Esophagus (tissue), 2 donors: ENCODE measurements around the gene NPAS3. TPM values are rescaled to one million over a fixed set of nuclear protein-coding genes. Genes with fewer than 3 reads are reported as not detected.

Experiments used
- H3K27ac ChIP-seq, 2 donors: one replicate each; pipeline ENCODE4 v1.5.1; 2013; ENCODE audit warnings: low read depth in 2 of 2, mild to moderate bottlenecking in 2 of 2, inconsistent platforms in 1 of 2, low read length in 1 of 2, moderate library complexity in 1 of 2
- H3K27me3 ChIP-seq, 2 donors: one replicate each; pipeline ENCODE4 v1.6.1; 2013; ENCODE audit warnings: low read length in 2 of 2, control low read depth in 1 of 2, mild to moderate bottlenecking in 1 of 2; ENCODE audit not compliant: insufficient read depth in 2 of 2, control insufficient read depth in 1 of 2
- H3K36me3 ChIP-seq, 2 donors: one replicate each; pipeline ENCODE4 v1.6.1; 2013; ENCODE audit warnings: low read length in 1 of 2; ENCODE audit not compliant: control insufficient read depth in 2 of 2, insufficient read depth in 2 of 2
- H3K4me1 ChIP-seq, 2 donors: one replicate each; pipeline ENCODE4 v1.6.1; 2013; ENCODE audit warnings: low read length in 1 of 2; ENCODE audit not compliant: control insufficient read depth in 2 of 2, insufficient read depth in 2 of 2
- H3K4me3 ChIP-seq, 2 donors: one replicate each; pipeline ENCODE4 v1.5.1; 2013; ENCODE audit warnings: low read length in 2 of 2, mild to moderate bottlenecking in 2 of 2, low read depth in 1 of 2, moderate library complexity in 1 of 2
- H3K9me3 ChIP-seq, 2 donors: one replicate each; pipeline ENCODE4 v1.6.1; 2013; ENCODE audit warnings: mild to moderate bottlenecking in 2 of 2, low read depth in 1 of 2, low read length in 1 of 2, moderate library complexity in 1 of 2; ENCODE audit not compliant: control insufficient read depth in 2 of 2, insufficient read depth in 1 of 2
- WGBS, 2 donors: extraction: QIAGEN DNeasy Blood & Tissue Kit; methylation state at CpG; one replicate each; pipeline ENCODE4 v1.1.7; 2013; 5-methylcytosine and 5-hydroxymethylcytosine counted together
- polyA plus RNA-seq, 2 donors: library from polyadenylated mRNA; stranded (reverse); fragments of 200-250 nt; gene quantifications; one replicate each; pipeline ENCODE4 v1.2.3, GENCODE V29; 2013
- donor health status: healthy with polysubstance abuse.
- donor health status: Bipolar disorder and iron deficiency.

Gene NPAS3
- polyA plus RNA-seq, 2 donors = 0.08 to 0.13 TPM

DNA sequence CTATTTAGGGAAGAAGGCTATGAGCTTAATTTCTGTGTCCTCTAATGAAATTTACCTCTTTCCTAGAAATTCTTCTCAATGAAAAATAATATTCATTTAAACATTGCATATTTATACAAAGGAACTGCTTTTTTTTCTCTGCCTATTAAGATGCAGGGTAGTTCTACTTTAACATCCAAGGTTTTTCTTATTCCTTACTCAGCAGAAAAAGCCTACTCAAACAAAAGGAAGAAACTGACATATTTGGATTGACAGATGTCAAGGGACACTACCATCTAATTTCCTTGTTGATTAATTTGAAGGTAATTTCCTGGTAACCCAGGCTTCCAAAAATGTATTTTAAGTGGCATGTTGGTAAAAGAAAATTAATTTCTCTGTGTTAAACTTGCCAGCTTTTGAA lies 819.9 kb downstream of the NPAS3 start:
- Histone ChIP-seq H3K4me1 (no peaks in the 10 kb centered on the region), H3K27ac (no peak overlapping the region), H3K36me3 (no peaks in the 10 kb centered on the region), H3K4me3 (no peak overlapping the region), H3K27me3 (no peaks in the 10 kb centered on the region), H3K9me3 (no peaks in the 10 kb centered on the region)

DNA sequence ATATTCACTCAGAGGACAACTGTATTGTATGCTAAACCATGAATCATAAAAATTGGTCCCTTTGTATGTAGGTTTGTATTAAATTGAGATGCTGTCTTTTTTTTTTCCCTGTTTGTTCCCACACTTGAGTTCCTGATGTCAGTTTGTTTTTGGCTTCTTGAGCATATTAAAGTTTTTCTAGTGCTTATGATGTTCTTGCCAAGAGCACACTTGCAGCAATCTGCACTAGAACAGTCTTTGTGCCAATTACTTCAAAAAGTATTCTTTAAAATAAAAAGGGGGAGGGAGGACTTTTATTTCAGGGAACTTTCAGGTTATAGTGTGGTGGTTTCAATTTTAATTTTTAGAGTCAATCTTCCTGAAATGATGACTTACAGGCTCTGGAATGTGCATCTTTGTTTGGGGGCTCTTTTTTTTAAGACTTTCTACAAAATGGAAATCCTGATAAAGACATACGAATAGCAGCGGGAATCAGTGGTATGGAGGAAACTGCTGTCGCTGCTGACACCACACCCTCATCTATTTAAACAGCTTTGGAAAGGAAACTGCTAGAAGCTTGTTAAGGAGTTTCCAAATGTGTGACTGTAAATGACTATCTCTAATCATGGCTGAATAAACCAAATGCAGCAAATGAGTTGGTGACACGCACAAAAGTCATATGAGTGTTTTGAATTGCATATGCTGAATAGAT lies 823.6 kb downstream of the NPAS3 start:
- 33 to 35% methylated on average over 4 of the region's 4 CpGs for WGBS, 2 donors
- Histone ChIP-seq H3K9me3 (no peaks in the 10 kb centered on the region), H3K27me3 (no peaks in the 10 kb centered on the region), H3K4me1 (no peaks in the 10 kb centered on the region), H3K36me3 (no peaks in the 10 kb centered on the region), H3K4me3 (no peak overlapping the region), H3K27ac (no peak overlapping the region)

DNA sequence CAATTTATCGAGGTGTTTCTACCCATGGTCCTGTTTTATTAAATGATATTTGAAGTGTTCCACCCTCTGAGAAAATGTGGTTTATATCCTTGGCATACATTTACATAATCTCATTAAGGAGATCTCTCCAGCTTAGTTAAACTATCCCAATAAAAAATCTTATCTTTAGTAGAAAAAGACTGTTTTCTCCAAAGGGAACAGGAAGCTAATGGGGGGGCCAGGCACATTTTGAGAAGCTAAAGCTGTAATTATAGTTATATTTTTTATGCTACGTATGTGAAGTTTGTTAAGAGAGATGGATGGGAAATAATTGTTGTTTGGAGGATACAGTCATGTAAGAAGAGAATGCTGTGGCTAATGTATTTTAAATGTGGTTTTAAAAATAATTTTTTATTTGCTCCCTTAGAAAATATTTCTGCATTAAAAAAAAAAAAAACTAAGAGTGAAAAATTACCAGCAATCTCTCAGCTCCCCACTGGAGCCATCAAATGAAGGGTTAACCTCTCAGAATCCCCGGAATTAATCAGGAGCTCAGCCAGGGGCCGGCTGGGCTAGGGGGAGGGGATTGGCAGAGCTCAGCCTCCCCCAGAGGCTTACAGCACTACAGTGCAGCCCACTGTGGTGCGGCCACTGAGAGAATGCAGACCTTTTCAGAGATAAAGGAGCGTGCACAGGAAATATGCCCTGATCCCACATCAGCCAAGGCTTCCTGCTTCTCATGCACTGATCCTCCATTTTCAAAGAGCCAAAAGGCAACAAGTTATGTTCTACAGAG lies 826.4 kb downstream of the NPAS3 start:
- Histone ChIP-seq H3K27me3 (no peaks in the 10 kb centered on the region), H3K4me1 (no peaks in the 10 kb centered on the region), H3K27ac (no peak overlapping the region), H3K4me3 (no peak overlapping the region), H3K36me3 (no peaks in the 10 kb centered on the region), H3K9me3 (no peaks in the 10 kb centered on the region)
- WGBS, 2 donors = 39 to 45% methylated on average over 6 of the region's 6 CpGs

DNA sequence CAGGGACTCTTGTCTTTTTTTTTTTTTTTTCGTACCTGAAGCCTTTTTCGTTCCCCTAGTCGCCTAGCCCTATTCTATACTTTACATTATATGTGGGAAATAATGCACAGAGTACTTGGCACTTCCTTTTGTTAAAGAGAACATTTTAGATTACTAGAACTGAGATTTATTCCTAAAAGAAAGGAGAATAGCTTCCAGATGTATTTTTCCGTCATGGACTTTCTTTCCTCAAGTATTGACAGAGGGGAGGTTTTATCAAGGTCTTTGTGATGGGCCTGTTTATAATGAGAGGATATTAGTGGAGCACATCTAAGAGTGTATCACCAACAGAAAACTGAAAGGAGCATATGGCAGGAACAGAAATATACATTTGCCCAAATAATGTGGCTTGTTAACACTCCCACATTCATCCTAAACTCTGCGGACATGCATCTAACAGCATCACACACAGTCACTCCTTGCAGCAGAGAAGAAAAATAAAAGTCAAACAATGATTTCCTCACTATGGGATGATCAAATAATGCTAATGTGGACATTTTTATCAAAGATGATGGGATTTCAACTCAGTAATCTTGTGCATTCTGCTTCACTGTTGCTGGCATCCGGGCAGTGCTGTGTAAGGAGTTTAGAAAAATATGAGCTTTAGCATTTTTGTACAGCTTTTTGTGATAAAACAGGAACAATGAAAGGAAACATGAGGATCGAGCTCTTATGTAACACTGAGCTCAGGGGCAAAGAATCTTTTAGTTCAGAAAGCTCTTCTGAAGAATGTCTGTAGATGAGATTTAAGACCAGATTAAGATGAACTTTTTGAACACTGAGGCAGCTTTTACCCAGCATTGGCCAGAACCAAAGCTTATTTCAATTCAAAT lies 829.1 kb downstream of the NPAS3 start:
- Histone ChIP-seq H3K4me1 (no peaks in the 10 kb centered on the region), H3K4me3 (no peak overlapping the region), H3K9me3 (no peaks in the 10 kb centered on the region), H3K36me3 (no peaks in the 10 kb centered on the region), H3K27ac (no peak overlapping the region), H3K27me3 (no peaks in the 10 kb centered on the region)
- WGBS, 2 donors = 83 to 84% methylated on average over 7 of the region's 7 CpGs

DNA sequence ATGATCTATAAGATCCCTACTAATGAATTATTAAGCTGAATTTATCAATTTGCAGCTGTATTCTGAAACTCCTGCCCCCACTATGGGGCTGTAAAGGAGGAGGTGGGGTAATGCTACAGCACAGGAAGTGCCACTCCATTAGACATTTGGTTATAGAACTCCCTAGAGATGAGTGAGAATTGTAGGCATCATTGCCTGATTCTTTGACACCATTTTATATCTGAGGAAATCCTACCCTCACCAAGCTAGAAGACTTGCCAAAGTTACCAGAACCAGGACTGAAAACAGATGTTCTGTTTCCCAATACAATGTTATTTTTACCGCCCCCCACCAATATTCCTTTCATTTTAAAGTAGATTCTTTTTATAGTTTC lies 829.8 kb downstream of the NPAS3 start:
- Histone ChIP-seq H3K36me3 (no peaks in the 10 kb centered on the region), H3K4me3 (no peak overlapping the region), H3K27ac (no peak overlapping the region), H3K9me3 (no peaks in the 10 kb centered on the region), H3K27me3 (no peaks in the 10 kb centered on the region), H3K4me1 (no peaks in the 10 kb centered on the region)
- 36 to 79% methylated on average over 1 of the region's 1 CpG for WGBS, 2 donors

DNA sequence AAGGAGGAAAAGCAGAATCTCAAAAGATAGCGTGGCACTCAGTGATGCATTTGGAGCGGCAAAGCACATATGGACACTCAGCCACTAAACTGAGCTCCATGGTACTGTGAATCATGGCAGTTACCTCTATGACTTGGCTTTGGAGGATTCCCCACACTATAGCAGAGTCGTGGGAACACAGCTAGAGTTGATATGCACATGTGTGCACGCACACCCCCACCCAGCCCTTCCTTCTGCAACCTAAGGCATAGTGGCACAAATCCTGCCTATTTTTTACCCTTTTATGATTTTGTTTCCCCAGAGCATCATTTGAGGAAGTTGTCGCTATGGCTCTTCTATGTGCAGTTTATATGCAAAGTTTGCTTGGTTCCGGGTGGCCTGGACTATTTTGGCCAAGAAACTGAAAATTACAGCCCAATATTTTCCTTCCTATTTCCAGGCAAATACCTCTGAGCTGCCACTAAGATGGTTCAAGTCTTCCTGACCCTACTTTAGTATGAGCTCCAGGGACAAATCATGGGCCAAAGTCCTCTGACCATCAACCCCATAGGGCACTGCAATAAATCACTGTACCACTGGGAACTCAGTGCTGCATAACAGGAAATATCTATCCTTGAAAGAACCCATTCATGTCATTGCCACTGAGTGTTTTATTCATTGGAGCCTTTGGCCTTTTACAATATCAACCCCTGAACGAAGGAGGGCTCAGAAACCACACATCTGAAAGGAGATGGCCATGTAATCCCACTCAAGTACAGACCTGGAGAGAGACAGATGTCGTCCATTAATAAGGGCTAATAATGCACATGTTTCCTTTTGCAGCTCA lies 834.7 kb downstream of the NPAS3 start:
- WGBS, 2 donors = 86 to 91% methylated on average over 8 of the region's 8 CpGs
- Histone ChIP-seq H3K9me3 (no peaks in the 10 kb centered on the region), H3K4me3 (no peak overlapping the region), H3K27me3 (no peaks in the 10 kb centered on the region), H3K36me3 (no peaks in the 10 kb centered on the region), H3K27ac (no peak overlapping the region), H3K4me1 (no peaks in the 10 kb centered on the region)

DNA sequence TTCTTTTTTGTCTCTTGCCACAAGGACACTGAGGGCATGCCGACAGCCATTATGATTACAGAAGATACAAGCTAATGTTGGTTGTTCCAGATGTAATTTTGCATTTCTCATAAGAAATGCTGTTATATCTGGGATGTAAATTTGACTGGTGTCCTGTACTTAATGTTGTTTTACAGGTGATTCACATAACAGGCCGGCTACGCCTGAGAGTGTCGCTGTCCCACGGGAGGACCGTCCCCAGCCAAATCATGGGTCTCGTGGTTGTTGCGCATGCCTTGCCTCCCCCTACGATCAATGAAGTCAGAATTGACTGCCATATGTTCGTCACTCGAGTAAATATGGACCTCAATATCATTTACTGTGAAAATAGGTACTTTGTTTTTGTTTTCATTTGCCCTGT lies 835.5 kb downstream of the NPAS3 start:
- Histone ChIP-seq H3K36me3 (no peaks in the 10 kb centered on the region), H3K27me3 (no peaks in the 10 kb centered on the region), H3K4me3 (no peak overlapping the region), H3K27ac (no peak overlapping the region), H3K9me3 (no peaks in the 10 kb centered on the region), H3K4me1 (no peaks in the 10 kb centered on the region)
- 95% methylated on average over 11 of the region's 11 CpGs for WGBS, 2 donors

DNA sequence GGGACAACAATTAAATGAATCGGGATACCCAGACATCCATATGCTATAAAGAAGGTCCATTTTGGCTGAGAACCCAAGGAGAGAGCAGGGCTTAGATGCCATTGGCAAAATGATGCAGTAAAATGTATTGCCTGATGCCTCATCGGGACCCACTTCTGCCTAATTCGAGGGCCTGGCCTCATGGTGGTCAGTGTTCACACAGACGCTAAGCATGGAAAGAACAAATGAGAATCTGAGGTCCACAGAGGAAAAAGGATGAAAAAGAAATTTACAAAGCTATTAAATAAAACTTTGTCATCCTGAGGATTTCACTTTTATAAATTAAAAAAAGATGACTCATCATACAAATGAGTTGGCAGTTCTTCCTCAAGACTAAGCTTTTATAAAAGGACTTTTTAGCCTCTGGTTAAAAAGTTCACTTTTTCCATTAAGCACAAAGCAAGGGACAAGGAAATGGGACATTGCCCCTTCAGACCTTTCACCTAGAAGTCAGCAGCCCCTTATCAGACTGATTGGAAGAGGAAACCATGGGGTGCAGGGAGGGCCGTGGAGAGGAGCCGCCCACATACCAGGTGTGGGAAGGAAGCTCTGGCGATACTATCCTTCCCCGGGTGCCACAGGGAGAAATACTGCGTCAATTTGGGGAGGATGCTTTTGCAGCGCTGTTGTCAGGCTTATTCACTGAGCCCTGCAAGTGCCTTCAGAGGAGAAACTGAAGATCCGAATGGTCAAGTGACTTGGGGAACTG lies 836.2 kb downstream of the NPAS3 start:
- 58 to 67% methylated on average over 11 of the region's 11 CpGs for WGBS, 2 donors
- Histone ChIP-seq H3K27ac (no peak overlapping the region), H3K27me3 (no peaks in the 10 kb centered on the region), H3K9me3 (no peaks in the 10 kb centered on the region), H3K4me3 (no peak overlapping the region), H3K4me1 (no peaks in the 10 kb centered on the region), H3K36me3 (no peaks in the 10 kb centered on the region)
